Osteocyte (in vitro differentiated cells): ENCODE measurements around the gene SPAG8. TPM values are rescaled to one million over a fixed set of nuclear protein-coding genes. Genes with fewer than 3 reads are reported as not detected.

Experiments
- DNase-seq: peaks from one replicate; pipeline ENCODE4 v3.0.0; 2021; ENCODE audit warnings: mixed read lengths; ENCODE audit not compliant: unreplicated experiment; ENCODE audit errors: extremely low spot score
- H3K27ac Mint-ChIP-seq: one replicate; pipeline ENCODE4 v1.8.0; 2021; ENCODE audit warnings: mild to moderate bottlenecking, mixed read lengths; ENCODE audit not compliant: unreplicated experiment
- H3K27me3 Mint-ChIP-seq: one replicate; pipeline ENCODE4 v1.8.0; 2021; ENCODE audit warnings: mixed read lengths; ENCODE audit not compliant: unreplicated experiment
- H3K36me3 Mint-ChIP-seq: one replicate; pipeline ENCODE4 v1.8.0; 2021; ENCODE audit warnings: mixed read lengths; ENCODE audit not compliant: unreplicated experiment
- H3K4me1 Mint-ChIP-seq: one replicate; pipeline ENCODE4 v1.8.0; 2021; ENCODE audit warnings: mixed read lengths; ENCODE audit not compliant: unreplicated experiment
- H3K4me3 Mint-ChIP-seq: one replicate; pipeline ENCODE4 v1.8.0; 2021; ENCODE audit warnings: mild to moderate bottlenecking, moderate library complexity, mixed read lengths; ENCODE audit not compliant: unreplicated experiment
- H3K9me3 Mint-ChIP-seq: one replicate; pipeline ENCODE4 v1.8.0; 2021; ENCODE audit warnings: mixed read lengths; ENCODE audit not compliant: unreplicated experiment
- CTCF ChIP-seq: fragments of 200-600 bp; sonication (generic); IDR thresholded peaks from 2 replicates; pipeline ENCODE4 v1.5.0; 2021; ENCODE audit warnings: antibody characterized with exemption, mild to moderate bottlenecking, moderate library complexity
- total RNA-seq: library from RNA; stranded (reverse); gene quantifications from 2 replicates; pipeline ENCODE4 v1.2.1, GENCODE V29; 2021

Gene SPAG8
- total RNA-seq, 1 donor from 2014 or later = 2.4 TPM

DNA sequence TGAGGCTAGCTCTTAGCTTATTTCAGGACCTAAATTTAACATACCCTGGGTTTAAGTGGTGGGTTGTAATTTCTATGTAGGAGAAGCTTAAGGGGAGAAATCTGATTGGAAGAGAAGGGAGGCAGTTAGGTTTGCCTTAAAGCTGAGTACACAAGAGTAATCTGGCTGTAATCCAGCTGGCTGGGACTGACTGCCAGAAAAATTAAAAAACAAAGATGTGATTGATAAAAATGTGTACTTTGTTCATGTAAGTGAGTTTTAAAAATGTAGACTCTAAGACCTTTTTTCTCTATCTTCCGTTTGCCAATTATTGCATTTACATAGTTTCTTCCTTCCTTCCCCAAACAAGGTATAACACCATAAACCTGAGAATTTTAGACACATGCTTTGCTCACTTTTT is 40.5 kb downstream of the SPAG8 start:
- Mint-ChIP-seq H3K27ac (no peak overlapping the region), H3K4me1 (no peaks in the 10 kb centered on the region), H3K4me3 (no peak overlapping the region), H3K9me3 (no peaks in the 10 kb centered on the region), H3K27me3 (no peaks in the 10 kb centered on the region), H3K36me3 (no peaks in the 10 kb centered on the region)
- no peak for TF ChIP-seq CTCF
- DNase-seq = no peak

DNA sequence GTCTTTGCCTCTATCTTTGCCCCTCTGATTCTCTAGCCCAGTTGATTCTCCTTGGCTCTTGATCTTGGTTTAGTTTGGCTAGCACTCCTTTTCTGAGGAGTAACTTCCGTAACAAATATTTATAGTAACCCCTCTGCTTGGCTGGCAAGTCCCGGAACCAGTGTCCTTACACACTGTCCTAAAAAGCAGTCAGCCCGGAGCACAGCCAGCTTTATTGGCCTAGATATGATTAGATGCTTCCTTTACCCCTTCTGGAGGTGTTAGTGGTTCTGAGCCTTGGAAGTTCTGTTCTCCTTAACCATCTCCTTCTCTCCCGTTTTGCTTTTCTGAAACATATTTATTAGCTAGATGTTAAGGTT is 41.0 kb downstream of the SPAG8 start:
- Mint-ChIP-seq H3K9me3 (no peaks in the 10 kb centered on the region), H3K27me3 (no peaks in the 10 kb centered on the region), H3K36me3 (no peaks in the 10 kb centered on the region), H3K27ac (no peak overlapping the region), H3K4me1 (no peaks in the 10 kb centered on the region), H3K4me3 (no peak overlapping the region)
- no peak for DNase-seq
- no peak for TF ChIP-seq CTCF

GRCh38 chr9:35769763-35770162 is 42.3 kb downstream of the SPAG8 start:
- Mint-ChIP-seq H3K4me1 (no peaks in the 10 kb centered on the region), H3K27ac (no peak overlapping the region), H3K9me3 (no peaks in the 10 kb centered on the region), H3K4me3 (no peak overlapping the region), H3K36me3 (no peaks in the 10 kb centered on the region), H3K27me3 (no peaks in the 10 kb centered on the region)
- no peak for TF ChIP-seq CTCF
- no peak for DNase-seq

- H3K36me3 Mint-ChIP-seq = no peaks in the 10 kb centered on the region
- H3K27ac Mint-ChIP-seq = no peak overlapping the region
- no peak for TF ChIP-seq CTCF
- H3K9me3 Mint-ChIP-seq = no peaks in the 10 kb centered on the region
- H3K4me3 Mint-ChIP-seq = no peak overlapping the region
- H3K4me1 Mint-ChIP-seq = no peaks in the 10 kb centered on the region
- DNase-seq = peak; percentile 13
- no peaks in the 10 kb centered on the region for H3K27me3 Mint-ChIP-seq
Observed at GRCh38 chr9:35767458-35767857, 44.6 kb downstream of the SPAG8 start.

GRCh38 chr9:35766997-35767396 is 45.1 kb downstream of the SPAG8 start:
- Mint-ChIP-seq H3K9me3 (no peaks in the 10 kb centered on the region), H3K36me3 (no peaks in the 10 kb centered on the region), H3K27me3 (no peaks in the 10 kb centered on the region), H3K4me3 (no peak overlapping the region), H3K4me1 (no peaks in the 10 kb centered on the region), H3K27ac (no peak overlapping the region)
- DNase-seq = no peak
- no peak for TF ChIP-seq CTCF
